Motor neuron (in vitro differentiated cells): ENCODE measurements around the gene SPATA13. TPM values are rescaled to one million over a fixed set of nuclear protein-coding genes. Genes with fewer than 3 reads are reported as not detected.

Experiments used
- ATAC-seq, 8 experiments: fragments of 200-7000 bp; cut with Tn5 transposase; replicated peaks in 6 of 8; 2 replicates each; pipeline ENCODE4 v1.8.0; 2021; ENCODE audit warnings: mild to moderate bottlenecking in 8 of 8, moderate library complexity in 8 of 8
- H3K27ac ChIP-seq, 2 donors: fragments of 250-450 bp; sonication (Bioruptor Pico); 2 replicates each; pipeline ENCODE4 v1.9.0; 2021; ENCODE audit warnings: antibody characterized with exemption in 2 of 2, mild to moderate bottlenecking in 2 of 2, moderate library complexity in 1 of 2
- H3K4me1 ChIP-seq, 2 donors: fragments of 250-450 bp; sonication (Bioruptor Pico); replicated peaks in 1 of 2; 2 replicates each; pipeline ENCODE4 v1.6.1; 2021; ENCODE audit warnings: antibody characterized with exemption in 2 of 2, mild to moderate bottlenecking in 2 of 2, moderate library complexity in 1 of 2
- H3K4me3 ChIP-seq, 5 donors: fragments of 250-450 bp; sonication (Bioruptor Pico); 2 replicates each; pipeline ENCODE4 v1.9.0; 2021; ENCODE audit warnings: antibody characterized with exemption in 5 of 5, mild to moderate bottlenecking in 5 of 5, moderate library complexity in 4 of 5
- WGBS, 10 experiments: fragments of 450-650 bp; shearing (Covaris generic); methylation state at CpG; one replicate each; pipeline ENCODE4 v1.0.0; 2022; 5-methylcytosine and 5-hydroxymethylcytosine counted together
- in situ Hi-C, 9 experiments: fragments of 400-800 bp; cut with MboI; loops; one replicate each; pipeline ENCODE4 v1.15.0; 2021; ENCODE audit warnings: low sequenced_read_pairs in 9 of 9, low pct_unique_long_range_greater_than_20kb in 2 of 9; ENCODE audit not compliant: unreplicated experiment in 9 of 9
- total RNA-seq, 8 experiments: library from RNA; unstranded; fragments of 300-600 nt; gene quantifications; 2 replicates each; pipeline versions ENCODE4 v1.2.3 to v1.2.4, GENCODE V29; 2022

The SPATA13 gene
- total RNA-seq, 8 experiments from 2014 or later, result 1.3 to 25.2 (median 8.8) TPM

GRCh38 chr13:24223341-24224231 is 63.1 kb downstream of the SPATA13 start:
- H3K4me1 ChIP-seq, result peaks cover under 1 to 10% of the 10 kb centered on the region in 2 donors
- ATAC-seq, result no peak
- WGBS, 10 experiments, result 81 to 100% (median 93%) methylated on average over 1 to 9 of the region's 42 CpGs; no CpG with 5 or more reads in 2 of the 10 experiments
- no peak overlapping the region for H3K27ac ChIP-seq
- in situ Hi-C loops, result loop anchor here in 6 of 9 experiments (10.0 to 25.0 kb wide), 5 partner anchors 161 to 311 kb away; no protein-coding TSS in a partner anchor
- H3K4me3 ChIP-seq, result no peak overlapping the region

GRCh38 chr13:24224232-24224680 is 63.7 kb downstream of the SPATA13 start:
- Histone ChIP-seq H3K4me3 (no peak overlapping the region), H3K4me1 (peaks cover 0 to 8% of the 10 kb centered on the region in 2 donors), H3K27ac (no peak overlapping the region)
- 68 to 100% (median 96%) methylated on average over 2 to 6 of the region's 9 CpGs; no CpG with 5 or more reads in 5 of the 10 experiments for WGBS, 10 experiments
- in situ Hi-C loops, result loop anchor here in 6 of 9 experiments (10.0 to 25.0 kb wide), 5 partner anchors 162 to 312 kb away; no protein-coding TSS in a partner anchor
- ATAC-seq, result no peak

GRCh38 chr13:24225062-24225461 is 64.5 kb downstream of the SPATA13 start:
- in situ Hi-C loops, result loop anchor here in 2 of 9 experiments (10.0 to 25.0 kb wide), 2 partner anchors 188 to 200 kb away; no protein-coding TSS in a partner anchor

GRCh38 chr13:24225930-24226329 is 65.4 kb downstream of the SPATA13 start:
- Histone ChIP-seq H3K4me3 (no peak overlapping the region), H3K4me1 (peaks cover 0 to under 1% of the 10 kb centered on the region in 2 donors), H3K27ac (no peak overlapping the region)
- ATAC-seq, result no peak
- in situ Hi-C loops, result loop anchor here in 2 of 9 experiments (10.0 to 25.0 kb wide), 2 partner anchors 189 to 201 kb away; no protein-coding TSS in a partner anchor
- 80 to 100% (median 96%) methylated on average over 1 to 5 of the region's 7 CpGs; no CpG with 5 or more reads in 3 of the 10 experiments for WGBS, 10 experiments

More at GRCh38 chr13:24225062-24225461, 64.5 kb downstream of the SPATA13 start:
- no peak for ATAC-seq
- H3K4me3 ChIP-seq, result no peak overlapping the region
- H3K4me1 ChIP-seq, result peaks cover 0 to 8% of the 10 kb centered on the region in 2 donors
- 50 to 100% (median 80%) methylated on average over 1 to 3 of the region's 11 CpGs; no CpG with 5 or more reads in 3 of the 10 experiments for WGBS, 10 experiments
- no peak overlapping the region for H3K27ac ChIP-seq

- Histone ChIP-seq H3K4me3 (no peak overlapping the region), H3K4me1 (no peaks in the 10 kb centered on the region), H3K27ac (no peak overlapping the region)
- no peak for ATAC-seq
- WGBS, 10 experiments, result 20 to 70% (median 58%) methylated on average over 1 to 3 of the region's 3 CpGs; no CpG with 5 or more reads in 3 of the 10 experiments
- in situ Hi-C loops, result loop anchor here in 2 of 9 experiments (10.0 to 25.0 kb wide), 2 partner anchors 189 to 202 kb away; no protein-coding TSS in a partner anchor
Observed at GRCh38 chr13:24226762-24227161, 66.2 kb downstream of the SPATA13 start.

- peak in 4 of 8 experiments; percentile 28 to 69 (median 48) for ATAC-seq
- 6 to 100% (median 49%) methylated on average over 1 to 4 of the region's 4 CpGs; no CpG with 5 or more reads in 1 of the 10 experiments for WGBS, 10 experiments
- in situ Hi-C loops, result loop anchor here in 2 of 9 experiments (10.0 to 25.0 kb wide), 2 partner anchors 192 to 204 kb away; no protein-coding TSS in a partner anchor
- H3K27ac ChIP-seq, result no peak overlapping the region
- H3K4me3 ChIP-seq, result no peak overlapping the region
- no peaks in the 10 kb centered on the region for H3K4me1 ChIP-seq
Observed at GRCh38 chr13:24228852-24229458, 68.4 kb downstream of the SPATA13 start.

- WGBS, 10 experiments, result 44 to 100% (median 88%) methylated on average over 2 to 12 of the region's 12 CpGs; no CpG with 5 or more reads in 1 of the 10 experiments
- no peak for ATAC-seq
- H3K27ac ChIP-seq, result no peak overlapping the region
- peaks cover 0 to 3% of the 10 kb centered on the region in 2 donors for H3K4me1 ChIP-seq
- in situ Hi-C loops, result loop anchor here in 1 of 9 experiments (25.0 kb wide), 1 partner anchor 193 kb away; no protein-coding TSS in a partner anchor
- no peak overlapping the region for H3K4me3 ChIP-seq
Observed at GRCh38 chr13:24230428-24231072, 70.0 kb downstream of the SPATA13 start.

- ATAC-seq, result peak in 2 of 8 experiments; percentile 68 to 75
- in situ Hi-C loops, result loop anchor here in 1 of 9 experiments (25.0 kb wide), 1 partner anchor 194 kb away; no protein-coding TSS in a partner anchor
- Histone ChIP-seq H3K4me1 (peaks cover 0 to 3% of the 10 kb centered on the region in 2 donors), H3K27ac (no peak overlapping the region), H3K4me3 (no peak overlapping the region)
- 43 to 100% (median 100%) methylated on average over 1 to 3 of the region's 3 CpGs; no CpG with 5 or more reads in 1 of the 10 experiments for WGBS, 10 experiments
Observed at GRCh38 chr13:24231377-24231776, 70.9 kb downstream of the SPATA13 start.

GRCh38 chr13:24232037-24232436 is 71.5 kb downstream of the SPATA13 start:
- Histone ChIP-seq H3K4me3 (no peak overlapping the region), H3K27ac (no peak overlapping the region), H3K4me1 (peaks cover 0 to 3% of the 10 kb centered on the region in 2 donors)
- in situ Hi-C loops, result loop anchor here in 1 of 9 experiments (25.0 kb wide), 1 partner anchor 195 kb away; no protein-coding TSS in a partner anchor
- 57 to 100% (median 88%) methylated on average over 1 to 5 of the region's 5 CpGs; no CpG with 5 or more reads in 4 of the 10 experiments for WGBS, 10 experiments
- no peak for ATAC-seq

GRCh38 chr13:24232474-24232873 is 72.0 kb downstream of the SPATA13 start:
- peaks cover 0 to 3% of the 10 kb centered on the region in 2 donors for H3K4me1 ChIP-seq
- WGBS, 10 experiments, result 83 to 100% (median 100%) methylated on average over 1 to 3 of the region's 3 CpGs; no CpG with 5 or more reads in 5 of the 10 experiments
- no peak overlapping the region for H3K4me3 ChIP-seq
- in situ Hi-C loops, result loop anchor here in 1 of 9 experiments (25.0 kb wide), 1 partner anchor 195 kb away; no protein-coding TSS in a partner anchor
- H3K27ac ChIP-seq, result no peak overlapping the region
- ATAC-seq, result no peak

GRCh38 chr13:24233351-24233901 is 72.9 kb downstream of the SPATA13 start:
- H3K27ac ChIP-seq, result no peak overlapping the region
- 21 to 57% (median 30%) methylated on average over 1 to 4 of the region's 4 CpGs for WGBS, 10 experiments
- in situ Hi-C loops, result loop anchor here in 1 of 9 experiments (25.0 kb wide), 1 partner anchor 196 kb away; no protein-coding TSS in a partner anchor
- H3K4me1 ChIP-seq, result peaks cover 0 to 3% of the 10 kb centered on the region in 2 donors
- peak in 3 of 8 experiments; percentile 9 to 70 (median 22) for ATAC-seq
- no peak overlapping the region for H3K4me3 ChIP-seq
